Measurements from ENCODE around the gene SPINK1. TPM values are rescaled to one million over a fixed set of nuclear protein-coding genes. Genes with fewer than 3 reads are reported as not detected.

SPINK1 gene
- total RNA-seq, 1 experiment from 2014 or later: 4.5 TPM

GRCh38 chr5:147859962-147860640 lies 28.6 kb upstream of the SPINK1 start:
- BruUV-seq (replicated peaks): no TSS peak
- Histone ChIP-seq H3K27ac (ENCODE audit: low read depth, low read length) (no peak overlapping the region), H4K20me1 (ENCODE audit: insufficient read depth) (no peaks in the 10 kb centered on the region), H3K9ac (ENCODE audit: low read length) (no peak overlapping the region), H3K9me3 (ENCODE audit: control insufficient read depth in 1 of 2, insufficient read depth in 1 of 2, low read depth in 1 of 2, low read length in 2 of 2) (no peaks in the 10 kb centered on the region), H3K36me3 (ENCODE audit: control insufficient read depth in 1 of 2, insufficient read depth in 2 of 2, low read length in 2 of 2) (no peaks in the 10 kb centered on the region), H3K4me3 (replicated peaks in 1 of 2; ENCODE audit: low read depth in 1 of 2, low read length in 2 of 2) (no peak overlapping the region), H3K4me2 (ENCODE audit: low read length) (no peak overlapping the region), H3K27me3 (ENCODE audit: insufficient read depth, low read length) (peaks cover 3% of the 10 kb centered on the region; the same call in 1 of the 2 replicates), H3K79me2 (ENCODE audit: insufficient read depth, low read length) (no peaks in the 10 kb centered on the region), H3K4me1 (ENCODE audit: control insufficient read depth in 1 of 2, insufficient read depth in 2 of 2, low read length in 2 of 2) (no peaks in the 10 kb centered on the region), H2AFZ (ENCODE audit: low read depth, low read length, poor library complexity, severe bottlenecking) (no peak overlapping the region), H3K9me2 (ENCODE audit: insufficient read depth) (no peaks in the 10 kb centered on the region)
- ChIA-PET POLR2A (no interaction called here), CTCF (interaction anchor here (4.0 kb wide), 1 partner anchor 73 kb away, joined by 34 read pairs; no protein-coding TSS in a partner anchor), RAD21 (ENCODE audit: low non-redundant PET in 1 of 2, low total read pairs in 2 of 2, uncharacterized antibody in 2 of 2, unreplicated experiment in 2 of 2) (no interaction called here)
- no peak for ATAC-seq
- DNase-seq (ENCODE audit: low read depth, low spot score): no peak
- TF ChIP-seq, protein P1, sequence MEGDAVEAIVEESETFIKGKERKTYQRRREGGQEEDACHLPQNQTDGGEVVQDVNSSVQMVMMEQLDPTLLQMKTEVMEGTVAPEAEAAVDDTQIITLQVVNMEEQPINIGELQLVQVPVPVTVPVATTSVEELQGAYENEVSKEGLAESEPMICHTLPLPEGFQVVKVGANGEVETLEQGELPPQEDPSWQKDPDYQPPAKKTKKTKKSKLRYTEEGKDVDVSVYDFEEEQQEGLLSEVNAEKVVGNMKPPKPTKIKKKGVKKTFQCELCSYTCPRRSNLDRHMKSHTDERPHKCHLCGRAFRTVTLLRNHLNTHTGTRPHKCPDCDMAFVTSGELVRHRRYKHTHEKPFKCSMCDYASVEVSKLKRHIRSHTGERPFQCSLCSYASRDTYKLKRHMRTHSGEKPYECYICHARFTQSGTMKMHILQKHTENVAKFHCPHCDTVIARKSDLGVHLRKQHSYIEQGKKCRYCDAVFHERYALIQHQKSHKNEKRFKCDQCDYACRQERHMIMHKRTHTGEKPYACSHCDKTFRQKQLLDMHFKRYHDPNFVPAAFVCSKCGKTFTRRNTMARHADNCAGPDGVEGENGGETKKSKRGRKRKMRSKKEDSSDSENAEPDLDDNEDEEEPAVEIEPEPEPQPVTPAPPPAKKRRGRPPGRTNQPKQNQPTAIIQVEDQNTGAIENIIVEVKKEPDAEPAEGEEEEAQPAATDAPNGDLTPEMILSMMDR (IDR thresholded peaks at IDR 0.05 in 2 of 3, conservative IDR thresholded peaks at IDR 0.05 in 1 of 3; ENCODE audit: borderline replicate concordance in 1 of 3, insufficient read depth in 1 of 3, low read depth in 2 of 3, low read length in 2 of 3): no peak
- TF ChIP-seq SP1 (IDR thresholded peaks at IDR 0.05; ENCODE audit: low read depth) (no peak), RAD21 (IDR thresholded peaks at IDR 0.05; ENCODE audit: low read depth) (no peak), ELF1 (IDR thresholded peaks at IDR 0.05; ENCODE audit: borderline replicate concordance, low read depth) (no peak), ZBTB33 (IDR thresholded peaks at IDR 0.05; ENCODE audit: extremely low read depth, insufficient replicate concordance, low read length) (no peak), FOSL1 (IDR thresholded peaks at IDR 0.05; ENCODE audit: low read depth) (no peak)
- intact Hi-C loops (cut with micrococcal nuclease): loop anchor here (5.0 kb wide), 1 partner anchor 247 kb away; no protein-coding TSS in a partner anchor
